Psoas muscle (tissue), 8 donors: ENCODE measurements around the gene VPS26A. TPM values are rescaled to one million over a fixed set of nuclear protein-coding genes. Genes with fewer than 3 reads are reported as not detected.

Experiments used
- ATAC-seq, 4 donors: fragments of 200-7000 bp; cut with Tn5 transposase; one replicate each; pipeline ENCODE4 v1.9.1; 2020; ENCODE audit warnings: moderate library complexity in 3 of 4, mild to moderate bottlenecking in 2 of 4
- DNase-seq, 2 donors: peaks; one replicate each; pipeline ENCODE4 v3.0.0-alpha.2; 2020
- H3K27ac ChIP-seq: fragments of 200-600 bp; one replicate; pipeline ENCODE4 v1.8.0; 2022
- H3K27me3 ChIP-seq, 3 donors: fragments of 200-600 bp in 1 of 3; one replicate each; pipeline versions ENCODE4 v1.6.1 to v1.8.0; 2013 to 2022; ENCODE audit warnings: low read length in 2 of 3, mild to moderate bottlenecking in 2 of 3, moderate library complexity in 1 of 3; ENCODE audit not compliant: insufficient read depth in 3 of 3
- H3K36me3 ChIP-seq, 2 donors: fragments of 200-600 bp in 1 of 2; one replicate each; pipeline versions ENCODE4 v1.6.1 to v1.8.0; 2013 to 2022; ENCODE audit warnings: low read depth in 1 of 2, mild to moderate bottlenecking in 1 of 2, moderate library complexity in 1 of 2; ENCODE audit not compliant: insufficient read depth in 1 of 2
- H3K4me1 ChIP-seq: fragments of 200-600 bp; one replicate; pipeline ENCODE4 v1.8.0; 2022
- H3K4me3 ChIP-seq: fragments of 200-600 bp; one replicate; pipeline ENCODE4 v1.8.0; 2022; ENCODE audit warnings: mild to moderate bottlenecking
- H3K9me3 ChIP-seq: fragments of 200-600 bp; one replicate; pipeline ENCODE4 v1.8.0; 2022
- WGBS, 3 donors: extraction: QIAGEN DNeasy Blood & Tissue Kit; methylation state at CpG; one replicate each; pipeline versions ENCODE4 v1.1.6 to v1.1.7; 2013; 5-methylcytosine and 5-hydroxymethylcytosine counted together
- intact Hi-C, 2 donors: fragments of 100-400 bp; cut with DNase I; formaldehyde crosslinking; loops; one replicate each; pipeline versions ENCODE4 v1.11.0 to v1.14.2; 2022
- polyA plus RNA-seq, 3 donors: library from polyadenylated mRNA; stranded (reverse); fragments of 200-250 nt; gene quantifications; one replicate each; pipeline ENCODE4 v1.2.3, GENCODE V29; 2013
- total RNA-seq, 4 donors: library from RNA; stranded (reverse); fragmentation: NEBNext Ultra II Directional in 2 of 4; extraction: Animal tissue kit (Norgen Biotek cat#: 25700) in 2 of 4; gene quantifications; one replicate each; pipeline versions ENCODE4 v1.2.1 to v1.2.4, GENCODE V29; 2021 to 2023
- TF ChIP-seq, protein P1 (sequence below): fragments of 200-600 bp; IDR thresholded peaks from one replicate; pipeline ENCODE4 v1.8.0; 2022; ENCODE audit warnings: antibody characterized with exemption
- donor health status: healthy with polysubstance abuse.
- donor health status: DM: no; HTN: no; CAD: no; lungs with moderate emphysema.
- donor health status: Bipolar disorder and iron deficiency.
- donor health status: healthy.
- donor health status: DM: yes; HTN: yes; CAD: no.
- donor health status: DM: no; HTN: no; CAD: no.
- donor health status: DM: no; HTN: no; CAD: no.
- donor health status: DM: yes; HTN: yes; CAD: no.

VPS26A gene
- total and polyA plus RNA-seq, 7 donors = 23.4 to 62.8 (median 38.2) TPM

DNA sequence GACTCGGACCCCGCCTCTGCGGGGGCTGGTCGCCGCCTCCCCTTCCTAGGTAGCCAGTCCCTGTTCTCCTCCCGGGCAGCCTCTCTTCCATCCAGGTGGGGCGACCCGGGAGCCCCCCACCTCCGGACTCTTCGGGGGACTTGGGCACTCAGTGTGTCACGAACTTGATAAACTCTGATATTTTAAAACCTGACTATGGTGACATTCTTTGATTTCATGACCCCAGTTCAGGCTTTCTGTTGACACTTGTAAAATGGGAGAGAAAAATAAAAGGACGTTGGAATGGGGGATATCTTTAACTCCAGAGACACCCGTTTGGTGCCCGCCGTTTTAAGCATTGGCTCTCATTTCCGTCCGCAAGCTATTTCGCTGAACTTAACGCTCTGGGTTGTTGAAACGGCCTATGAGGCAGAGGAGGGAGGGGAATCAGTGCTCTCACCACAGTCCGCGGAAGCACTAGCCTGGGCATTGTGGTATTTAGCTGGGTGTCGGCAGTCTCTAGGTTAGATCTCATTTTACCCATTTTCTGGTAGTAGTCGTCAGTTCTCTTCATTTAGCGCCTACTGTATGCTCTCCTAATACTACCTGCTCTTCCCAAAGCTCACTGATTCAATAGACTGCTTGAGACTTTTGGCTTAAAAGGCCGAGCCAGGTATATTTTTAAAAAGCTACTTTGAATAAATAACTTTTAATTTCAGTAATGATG, 738 bp downstream of the VPS26A start:
- H3K36me3 ChIP-seq = no peaks in the 10 kb centered on the region
- H3K9me3 ChIP-seq = no peaks in the 10 kb centered on the region
- no peaks in the 10 kb centered on the region for H3K27me3 ChIP-seq
- TF ChIP-seq, protein P1, sequence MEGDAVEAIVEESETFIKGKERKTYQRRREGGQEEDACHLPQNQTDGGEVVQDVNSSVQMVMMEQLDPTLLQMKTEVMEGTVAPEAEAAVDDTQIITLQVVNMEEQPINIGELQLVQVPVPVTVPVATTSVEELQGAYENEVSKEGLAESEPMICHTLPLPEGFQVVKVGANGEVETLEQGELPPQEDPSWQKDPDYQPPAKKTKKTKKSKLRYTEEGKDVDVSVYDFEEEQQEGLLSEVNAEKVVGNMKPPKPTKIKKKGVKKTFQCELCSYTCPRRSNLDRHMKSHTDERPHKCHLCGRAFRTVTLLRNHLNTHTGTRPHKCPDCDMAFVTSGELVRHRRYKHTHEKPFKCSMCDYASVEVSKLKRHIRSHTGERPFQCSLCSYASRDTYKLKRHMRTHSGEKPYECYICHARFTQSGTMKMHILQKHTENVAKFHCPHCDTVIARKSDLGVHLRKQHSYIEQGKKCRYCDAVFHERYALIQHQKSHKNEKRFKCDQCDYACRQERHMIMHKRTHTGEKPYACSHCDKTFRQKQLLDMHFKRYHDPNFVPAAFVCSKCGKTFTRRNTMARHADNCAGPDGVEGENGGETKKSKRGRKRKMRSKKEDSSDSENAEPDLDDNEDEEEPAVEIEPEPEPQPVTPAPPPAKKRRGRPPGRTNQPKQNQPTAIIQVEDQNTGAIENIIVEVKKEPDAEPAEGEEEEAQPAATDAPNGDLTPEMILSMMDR = no peak
- H3K4me3 ChIP-seq = peak overlapping the region; percentile 93
- peak overlapping the region; percentile 98 for H3K27ac ChIP-seq
- intact Hi-C loops = loop anchor here (10.0 kb wide), 2 partner anchors 120 to 130 kb away; no protein-coding TSS in a partner anchor
- DNase-seq (peak; percentile 31 to 55), ATAC-seq (no peak)
- H3K4me1 ChIP-seq = peaks cover 22% of the 10 kb centered on the region
- WGBS, 3 donors = 1% methylated on average over 25 to 26 of the region's 26 CpGs

DNA sequence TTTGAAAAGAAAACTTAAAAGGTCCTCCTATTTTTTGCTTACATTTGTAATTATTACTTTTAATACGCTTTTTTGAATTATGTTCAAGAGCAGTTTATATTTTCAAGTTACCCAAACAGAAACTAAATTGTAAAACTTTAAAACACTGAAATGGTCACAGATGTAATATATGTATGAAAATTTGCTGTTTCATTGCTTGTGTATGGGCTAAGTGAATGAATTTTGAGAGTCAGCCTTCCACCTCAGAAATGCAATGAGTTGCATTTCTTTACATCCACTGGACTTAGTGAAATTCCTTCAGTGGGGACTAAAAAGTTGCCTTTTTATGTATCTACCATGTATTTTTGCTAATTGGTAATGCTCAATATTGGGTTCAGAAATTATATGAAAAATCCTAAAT, 1.6 kb downstream of the VPS26A start:
- Histone ChIP-seq H3K4me1 (peaks cover 31% of the 10 kb centered on the region), H3K27me3 (no peaks in the 10 kb centered on the region), H3K27ac (no peak overlapping the region), H3K9me3 (no peaks in the 10 kb centered on the region), H3K36me3 (no peaks in the 10 kb centered on the region), H3K4me3 (peak overlapping the region; percentile 93)
- ATAC-seq (no peak), DNase-seq (no peak)
- 73 to 80% (median 80%) methylated on average over 1 of the region's 1 CpG for WGBS, 3 donors
- TF ChIP-seq, protein P1 = no peak
- intact Hi-C loops = loop anchor here (10.0 kb wide), 2 partner anchors 121 to 131 kb away; no protein-coding TSS in a partner anchor

DNA sequence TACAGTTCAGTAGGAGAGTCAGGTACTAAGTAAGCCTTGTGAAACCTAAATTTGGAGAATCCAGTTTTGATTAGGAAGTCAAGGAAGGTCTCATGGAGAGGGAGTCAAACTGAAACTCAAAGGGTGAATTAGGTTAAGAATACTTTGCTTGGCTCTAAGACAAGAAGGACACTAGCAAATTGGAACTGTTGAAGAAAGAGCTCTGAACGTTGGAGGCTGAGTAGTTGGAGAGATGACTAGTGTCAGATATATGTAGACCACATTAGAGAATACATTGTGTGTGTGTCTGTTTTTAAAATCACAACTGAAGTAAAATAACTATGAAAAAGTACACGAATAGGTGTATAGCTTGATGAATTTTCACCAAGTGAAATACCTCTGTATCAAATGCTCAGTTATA, 6.3 kb downstream of the VPS26A start:
- no peak overlapping the region for H3K4me3 ChIP-seq
- H3K9me3 ChIP-seq = no peaks in the 10 kb centered on the region
- no peaks in the 10 kb centered on the region for H3K27me3 ChIP-seq
- TF ChIP-seq, protein P1 = no peak
- DNase-seq (no peak), ATAC-seq (peak in 3 of 4 donors; percentile 48 to 79 (median 55))
- peaks cover 3 to 28% of the 10 kb centered on the region in 2 donors for H3K36me3 ChIP-seq
- intact Hi-C loops = loop anchor here in 1 of 2 donors (5.0 kb wide), 1 partner anchor 42 kb away; no protein-coding TSS in a partner anchor
- H3K27ac ChIP-seq = no peak overlapping the region
- 17 to 44% (median 21%) methylated on average over 2 of the region's 2 CpGs for whole genome bisulfite sequencing, 3 donors
- H3K4me1 ChIP-seq = peaks cover 35% of the 10 kb centered on the region

DNA sequence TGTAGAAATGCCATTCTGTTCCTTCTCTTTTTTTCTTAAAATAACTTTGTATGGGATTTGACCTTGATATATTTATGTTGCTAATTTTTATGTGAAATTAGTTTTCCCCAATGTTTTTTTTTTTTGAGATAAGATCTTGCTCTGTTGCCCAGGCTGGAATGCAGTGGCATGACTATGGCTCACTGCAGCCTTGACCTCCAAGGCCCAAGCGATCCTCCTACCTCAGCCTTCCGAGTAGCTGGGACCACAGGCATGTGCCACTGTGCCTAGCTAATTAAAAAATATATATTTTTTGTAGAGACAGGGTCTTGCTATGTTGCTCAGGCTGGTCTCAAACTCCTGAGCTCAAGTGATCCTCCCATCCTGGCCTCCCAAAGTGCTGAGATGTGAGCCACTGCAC, 16.0 kb downstream of the VPS26A start:
- DNase-seq (no peak), ATAC-seq (no peak)
- H3K27me3 ChIP-seq = no peaks in the 10 kb centered on the region
- TF ChIP-seq, protein P1 = no peak
- peaks cover 0 to 27% of the 10 kb centered on the region in 2 donors for H3K36me3 ChIP-seq
- intact Hi-C loops = no loop called here
- no peak overlapping the region for H3K27ac ChIP-seq
- no peak overlapping the region for H3K4me3 ChIP-seq
- WGBS, 3 donors = 95 to 98% (median 98%) methylated on average over 2 of the region's 2 CpGs
- peaks cover 9% of the 10 kb centered on the region for H3K4me1 ChIP-seq
- no peaks in the 10 kb centered on the region for H3K9me3 ChIP-seq
